GM23338 (cell line): ENCODE data around the gene RIPPLY1. TPM values are rescaled to one million over a fixed set of nuclear protein-coding genes. Genes with fewer than 3 reads are reported as not detected.

Experiments
- ATAC-seq: fragments of 200-7000 bp; cut with Tn5 transposase; 3 replicates; pipeline ENCODE4 v1.9.1; 2020
- DNase-seq: peaks from one replicate; pipeline ENCODE4 v3.0.0-alpha.2; 2015; ENCODE audit warnings: low spot score
- H2AFZ ChIP-seq: fragments of 200-600 bp; sonication (generic); 2 replicates; pipeline ENCODE4 v1.8.0; 2016; ENCODE audit warnings: antibody characterized with exemption, mild to moderate bottlenecking, moderate library complexity
- H3F3A ChIP-seq: fragments of 200-600 bp; sonication (generic); replicated peaks from 2 replicates; pipeline ENCODE4 v1.8.0; 2017; ENCODE audit warnings: antibody characterized with exemption, mixed run types, low read depth
- H3K27ac ChIP-seq: fragments of 200-600 bp; sonication (generic); 2 replicates; pipeline ENCODE4 v1.6.1; 2016; ENCODE audit warnings: low read depth
- H3K27me3 ChIP-seq: fragments of 200-600 bp; sonication (generic); 2 replicates; pipeline ENCODE4 v1.8.0; 2016; ENCODE audit warnings: mild to moderate bottlenecking, mixed run types, moderate library complexity; ENCODE audit not compliant: insufficient read depth
- H3K36me3 ChIP-seq: fragments of 200-600 bp; sonication (generic); 2 replicates; pipeline ENCODE4 v1.8.0; 2016; ENCODE audit warnings: mild to moderate bottlenecking; ENCODE audit not compliant: insufficient read depth
- H3K4me1 ChIP-seq: fragments of 200-600 bp; sonication (generic); 2 replicates; pipeline ENCODE4 v1.8.0; 2016; ENCODE audit warnings: mild to moderate bottlenecking, moderate library complexity; ENCODE audit not compliant: insufficient read depth
- H3K4me2 ChIP-seq: fragments of 200-600 bp; sonication (generic); 2 replicates; pipeline ENCODE4 v1.7.1; 2017; ENCODE audit warnings: mixed run types
- H3K4me3 ChIP-seq: fragments of 200-600 bp; sonication (generic); 2 replicates; pipeline ENCODE4 v1.6.1; 2016; ENCODE audit warnings: mixed run types
- H3K79me2 ChIP-seq: fragments of 200-600 bp; sonication (generic); replicated peaks from 2 replicates; pipeline ENCODE4 v1.8.0; 2017; ENCODE audit warnings: mild to moderate bottlenecking; ENCODE audit not compliant: insufficient read depth
- H3K9me2 ChIP-seq: fragments of 200-600 bp; sonication (generic); 2 replicates; pipeline ENCODE4 v1.8.0; 2017; ENCODE audit not compliant: insufficient read depth
- H4K20me1 ChIP-seq: fragments of 200-600 bp; sonication (generic); replicated peaks from 2 replicates; pipeline ENCODE4 v1.8.0; 2017; ENCODE audit warnings: mild to moderate bottlenecking; ENCODE audit not compliant: insufficient read depth
- H3K27ac Mint-ChIP-seq: 2 replicates; pipeline ENCODE4 v1.8.0; 2020; ENCODE audit warnings: inconsistent platforms, mild to moderate bottlenecking, moderate library complexity, mixed read lengths
- H3K27me3 Mint-ChIP-seq: 3 replicates; pipeline ENCODE4 v1.8.0; 2022; ENCODE audit warnings: low read depth, mild to moderate bottlenecking, moderate library complexity, mixed read lengths, inconsistent platforms; ENCODE audit not compliant: insufficient read depth, poor library complexity
- H3K36me3 Mint-ChIP-seq: 3 replicates; pipeline ENCODE4 v1.8.0; 2021; ENCODE audit warnings: low read depth, mild to moderate bottlenecking, inconsistent platforms, moderate library complexity, mixed read lengths
- H3K4me1 Mint-ChIP-seq: 3 replicates; pipeline ENCODE4 v1.8.0; 2020; ENCODE audit warnings: mild to moderate bottlenecking, inconsistent platforms, mixed read lengths
- H3K4me3 Mint-ChIP-seq: 3 replicates; pipeline ENCODE4 v1.8.0; 2021; ENCODE audit warnings: moderate library complexity, mild to moderate bottlenecking, inconsistent platforms, mixed read lengths
- H3K9me3 Mint-ChIP-seq: 3 replicates; pipeline ENCODE4 v1.8.0; 2020; ENCODE audit warnings: moderate library complexity, mild to moderate bottlenecking, inconsistent platforms, mixed read lengths
- CREB1 ChIP-seq: fragments of 250-450 bp; sonication (Bioruptor Pico); IDR thresholded peaks from 2 replicates; pipeline ENCODE4 v1.5.0; 2020; ENCODE audit warnings: low read depth, mild to moderate bottlenecking, moderate library complexity
- EZH2 ChIP-seq: fragments of 200-600 bp; sonication (generic); IDR thresholded peaks from one replicate; pipeline ENCODE4 v1.8.0; 2017; ENCODE audit warnings: antibody characterized with exemption, mild to moderate bottlenecking, low read depth; ENCODE audit not compliant: unreplicated experiment
- JUNB ChIP-seq: IDR thresholded peaks from one replicate; pipeline ENCODE4 v1.6.1; 2016; ENCODE audit warnings: antibody characterized with exemption; ENCODE audit not compliant: unreplicated experiment
- ZNF114 ChIP-seq: fragments of 250-450 bp; sonication (Bioruptor Pico); IDR thresholded peaks from 2 replicates; pipeline ENCODE4 v1.5.0; 2020; ENCODE audit warnings: mild to moderate bottlenecking, moderate library complexity
- ZNF331 ChIP-seq: fragments of 250-450 bp; sonication (Bioruptor Pico); IDR thresholded peaks from 2 replicates; pipeline ENCODE4 v1.5.0; 2020; ENCODE audit warnings: low read depth, mild to moderate bottlenecking, moderate library complexity
- polyA plus RNA-seq: library from polyadenylated mRNA; unstranded; fragments of >200 nt; fragmentation: Nextera tagmentation; extraction: Ambion mirVana; gene quantifications from 2 replicates; pipeline ENCODE4 v1.2.1, GENCODE V29; 2016
- total RNA-seq: library from RNA; depleted of rRNA; stranded (reverse); fragments of >200 nt; shearing (Covaris generic); gene quantifications from 2 replicates; pipeline ENCODE4 v1.2.3, GENCODE V29; 2014
- TF ChIP-seq, protein P1 (sequence below): fragments of 250-450 bp; sonication (Bioruptor Pico); IDR thresholded peaks from 2 replicates; pipeline ENCODE4 v1.5.0; 2020; ENCODE audit warnings: mild to moderate bottlenecking, moderate library complexity
- TF ChIP-seq, protein P2 (sequence below): IDR thresholded peaks from 2 replicates; pipeline ENCODE4 v1.6.1; 2016; ENCODE audit warnings: antibody characterized with exemption
- TF ChIP-seq, protein P3 (sequence below): IDR thresholded peaks from one replicate; pipeline ENCODE4 v1.6.1; 2018; ENCODE audit warnings: antibody characterized with exemption; ENCODE audit not compliant: unreplicated experiment

Gene RIPPLY1
- total and polyA plus RNA-seq, 2 experiments from 2014 or later: not detected

DNA sequence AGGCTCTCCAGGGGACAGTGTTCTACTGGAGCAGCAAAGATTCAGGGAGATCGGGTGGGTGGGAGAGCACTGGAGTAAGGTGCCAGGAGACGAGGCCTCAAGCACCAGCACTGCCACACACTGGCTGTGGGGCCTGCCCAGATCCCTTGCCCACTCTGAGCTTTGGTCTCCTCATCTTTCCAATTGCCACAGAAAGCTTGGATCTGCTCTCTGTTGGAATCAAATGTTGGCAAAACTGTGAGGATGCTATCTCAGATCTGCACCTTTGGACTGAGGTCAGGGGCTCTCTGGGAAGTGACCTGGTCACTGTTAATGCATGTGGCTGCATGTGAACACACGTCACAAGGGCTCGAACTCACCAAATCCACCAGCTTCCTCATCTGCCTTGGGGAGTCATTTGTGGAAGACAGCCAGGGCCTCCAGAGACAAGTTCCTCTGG is 1.3 kb downstream of the RIPPLY1 start (continued):
- TF ChIP-seq, protein P1, sequence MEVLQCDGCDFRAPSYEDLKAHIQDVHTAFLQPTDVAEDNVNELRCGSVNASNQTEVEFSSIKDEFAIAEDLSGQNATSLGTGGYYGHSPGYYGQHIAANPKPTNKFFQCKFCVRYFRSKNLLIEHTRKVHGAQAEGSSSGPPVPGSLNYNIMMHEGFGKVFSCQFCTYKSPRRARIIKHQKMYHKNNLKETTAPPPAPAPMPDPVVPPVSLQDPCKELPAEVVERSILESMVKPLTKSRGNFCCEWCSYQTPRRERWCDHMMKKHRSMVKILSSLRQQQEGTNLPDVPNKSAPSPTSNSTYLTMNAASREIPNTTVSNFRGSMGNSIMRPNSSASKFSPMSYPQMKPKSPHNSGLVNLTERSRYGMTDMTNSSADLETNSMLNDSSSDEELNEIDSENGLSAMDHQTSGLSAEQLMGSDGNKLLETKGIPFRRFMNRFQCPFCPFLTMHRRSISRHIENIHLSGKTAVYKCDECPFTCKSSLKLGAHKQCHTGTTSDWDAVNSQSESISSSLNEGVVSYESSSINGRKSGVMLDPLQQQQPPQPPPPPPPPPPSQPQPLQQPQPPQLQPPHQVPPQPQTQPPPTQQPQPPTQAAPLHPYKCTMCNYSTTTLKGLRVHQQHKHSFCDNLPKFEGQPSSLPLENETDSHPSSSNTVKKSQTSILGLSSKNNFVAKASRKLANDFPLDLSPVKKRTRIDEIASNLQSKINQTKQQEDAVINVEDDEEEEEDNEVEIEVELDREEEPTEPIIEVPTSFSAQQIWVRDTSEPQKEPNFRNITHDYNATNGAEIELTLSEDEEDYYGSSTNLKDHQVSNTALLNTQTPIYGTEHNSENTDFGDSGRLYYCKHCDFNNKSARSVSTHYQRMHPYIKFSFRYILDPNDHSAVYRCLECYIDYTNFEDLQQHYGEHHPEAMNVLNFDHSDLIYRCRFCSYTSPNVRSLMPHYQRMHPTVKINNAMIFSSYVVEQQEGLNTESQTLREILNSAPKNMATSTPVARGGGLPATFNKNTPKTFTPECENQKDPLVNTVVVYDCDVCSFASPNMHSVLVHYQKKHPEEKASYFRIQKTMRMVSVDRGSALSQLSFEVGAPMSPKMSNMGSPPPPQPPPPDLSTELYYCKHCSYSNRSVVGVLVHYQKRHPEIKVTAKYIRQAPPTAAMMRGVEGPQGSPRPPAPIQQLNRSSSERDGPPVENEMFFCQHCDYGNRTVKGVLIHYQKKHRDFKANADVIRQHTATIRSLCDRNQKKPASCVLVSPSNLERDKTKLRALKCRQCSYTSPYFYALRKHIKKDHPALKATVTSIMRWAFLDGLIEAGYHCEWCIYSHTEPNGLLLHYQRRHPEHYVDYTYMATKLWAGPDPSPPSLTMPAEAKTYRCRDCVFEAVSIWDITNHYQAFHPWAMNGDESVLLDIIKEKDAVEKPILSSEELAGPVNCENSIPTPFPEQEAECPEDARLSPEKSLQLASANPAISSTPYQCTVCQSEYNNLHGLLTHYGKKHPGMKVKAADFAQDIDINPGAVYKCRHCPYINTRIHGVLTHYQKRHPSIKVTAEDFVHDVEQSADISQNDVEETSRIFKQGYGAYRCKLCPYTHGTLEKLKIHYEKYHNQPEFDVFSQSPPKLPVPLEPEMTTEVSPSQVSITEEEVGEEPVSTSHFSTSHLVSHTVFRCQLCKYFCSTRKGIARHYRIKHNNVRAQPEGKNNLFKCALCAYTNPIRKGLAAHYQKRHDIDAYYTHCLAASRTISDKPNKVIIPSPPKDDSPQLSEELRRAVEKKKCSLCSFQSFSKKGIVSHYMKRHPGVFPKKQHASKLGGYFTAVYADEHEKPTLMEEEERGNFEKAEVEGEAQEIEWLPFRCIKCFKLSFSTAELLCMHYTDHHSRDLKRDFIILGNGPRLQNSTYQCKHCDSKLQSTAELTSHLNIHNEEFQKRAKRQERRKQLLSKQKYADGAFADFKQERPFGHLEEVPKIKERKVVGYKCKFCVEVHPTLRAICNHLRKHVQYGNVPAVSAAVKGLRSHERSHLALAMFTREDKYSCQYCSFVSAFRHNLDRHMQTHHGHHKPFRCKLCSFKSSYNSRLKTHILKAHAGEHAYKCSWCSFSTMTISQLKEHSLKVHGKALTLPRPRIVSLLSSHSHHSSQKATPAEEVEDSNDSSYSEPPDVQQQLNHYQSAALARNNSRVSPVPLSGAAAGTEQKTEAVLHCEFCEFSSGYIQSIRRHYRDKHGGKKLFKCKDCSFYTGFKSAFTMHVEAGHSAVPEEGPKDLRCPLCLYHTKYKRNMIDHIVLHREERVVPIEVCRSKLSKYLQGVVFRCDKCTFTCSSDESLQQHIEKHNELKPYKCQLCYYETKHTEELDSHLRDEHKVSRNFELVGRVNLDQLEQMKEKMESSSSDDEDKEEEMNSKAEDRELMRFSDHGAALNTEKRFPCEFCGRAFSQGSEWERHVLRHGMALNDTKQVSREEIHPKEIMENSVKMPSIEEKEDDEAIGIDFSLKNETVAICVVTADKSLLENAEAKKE (CRISPR knock-in tag): no peak
- TF ChIP-seq ZNF114 (CRISPR knock-in tag) (no peak), ZNF331 (CRISPR knock-in tag) (no peak), JUNB (no peak), EZH2 (no peak)

DNA sequence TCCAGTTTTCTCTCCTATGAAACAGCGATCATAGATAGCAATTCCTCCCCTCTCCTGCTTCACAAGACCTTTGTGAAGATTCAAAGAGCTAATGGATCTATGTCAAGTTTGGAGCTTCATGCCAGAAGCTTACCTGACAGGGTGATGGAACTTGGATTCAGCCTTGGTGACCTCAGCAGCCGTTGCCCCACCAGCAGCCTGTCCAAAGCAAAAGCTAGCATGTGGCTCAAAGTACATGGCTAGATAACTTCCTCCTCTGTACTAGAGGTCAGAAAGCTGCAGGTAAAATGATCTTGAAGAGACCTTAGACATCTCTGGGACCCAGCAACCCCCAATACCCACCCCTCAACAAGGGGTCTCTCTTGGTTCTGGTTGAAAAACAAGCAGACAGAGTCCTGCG is 1.8 kb downstream of the RIPPLY1 start:
- H3K9me2 ChIP-seq: no peaks in the 10 kb centered on the region
- TF ChIP-seq, protein P2, sequence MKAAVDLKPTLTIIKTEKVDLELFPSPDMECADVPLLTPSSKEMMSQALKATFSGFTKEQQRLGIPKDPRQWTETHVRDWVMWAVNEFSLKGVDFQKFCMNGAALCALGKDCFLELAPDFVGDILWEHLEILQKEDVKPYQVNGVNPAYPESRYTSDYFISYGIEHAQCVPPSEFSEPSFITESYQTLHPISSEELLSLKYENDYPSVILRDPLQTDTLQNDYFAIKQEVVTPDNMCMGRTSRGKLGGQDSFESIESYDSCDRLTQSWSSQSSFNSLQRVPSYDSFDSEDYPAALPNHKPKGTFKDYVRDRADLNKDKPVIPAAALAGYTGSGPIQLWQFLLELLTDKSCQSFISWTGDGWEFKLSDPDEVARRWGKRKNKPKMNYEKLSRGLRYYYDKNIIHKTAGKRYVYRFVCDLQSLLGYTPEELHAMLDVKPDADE: no peak
- TF ChIP-seq, protein P3, sequence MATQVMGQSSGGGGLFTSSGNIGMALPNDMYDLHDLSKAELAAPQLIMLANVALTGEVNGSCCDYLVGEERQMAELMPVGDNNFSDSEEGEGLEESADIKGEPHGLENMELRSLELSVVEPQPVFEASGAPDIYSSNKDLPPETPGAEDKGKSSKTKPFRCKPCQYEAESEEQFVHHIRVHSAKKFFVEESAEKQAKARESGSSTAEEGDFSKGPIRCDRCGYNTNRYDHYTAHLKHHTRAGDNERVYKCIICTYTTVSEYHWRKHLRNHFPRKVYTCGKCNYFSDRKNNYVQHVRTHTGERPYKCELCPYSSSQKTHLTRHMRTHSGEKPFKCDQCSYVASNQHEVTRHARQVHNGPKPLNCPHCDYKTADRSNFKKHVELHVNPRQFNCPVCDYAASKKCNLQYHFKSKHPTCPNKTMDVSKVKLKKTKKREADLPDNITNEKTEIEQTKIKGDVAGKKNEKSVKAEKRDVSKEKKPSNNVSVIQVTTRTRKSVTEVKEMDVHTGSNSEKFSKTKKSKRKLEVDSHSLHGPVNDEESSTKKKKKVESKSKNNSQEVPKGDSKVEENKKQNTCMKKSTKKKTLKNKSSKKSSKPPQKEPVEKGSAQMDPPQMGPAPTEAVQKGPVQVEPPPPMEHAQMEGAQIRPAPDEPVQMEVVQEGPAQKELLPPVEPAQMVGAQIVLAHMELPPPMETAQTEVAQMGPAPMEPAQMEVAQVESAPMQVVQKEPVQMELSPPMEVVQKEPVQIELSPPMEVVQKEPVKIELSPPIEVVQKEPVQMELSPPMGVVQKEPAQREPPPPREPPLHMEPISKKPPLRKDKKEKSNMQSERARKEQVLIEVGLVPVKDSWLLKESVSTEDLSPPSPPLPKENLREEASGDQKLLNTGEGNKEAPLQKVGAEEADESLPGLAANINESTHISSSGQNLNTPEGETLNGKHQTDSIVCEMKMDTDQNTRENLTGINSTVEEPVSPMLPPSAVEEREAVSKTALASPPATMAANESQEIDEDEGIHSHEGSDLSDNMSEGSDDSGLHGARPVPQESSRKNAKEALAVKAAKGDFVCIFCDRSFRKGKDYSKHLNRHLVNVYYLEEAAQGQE: no peak
- TF ChIP-seq JUNB (no peak), CREB1 (CRISPR knock-in tag) (no peak), ZNF114 (CRISPR knock-in tag) (no peak)

More for the DNA sequence above, 1.8 kb downstream of the RIPPLY1 start:
- Mint-ChIP-seq H3K9me3 (no peaks in the 10 kb centered on the region), H3K4me1 (peaks cover 7% of the 10 kb centered on the region; the same call in 2 of the 3 replicates), H3K27me3 (no peaks in the 10 kb centered on the region), H3K27ac (no peak overlapping the region), H3K4me3 (no peak overlapping the region), H3K36me3 (no peaks in the 10 kb centered on the region)
- no peaks in the 10 kb centered on the region for H3K4me1 ChIP-seq
- H3K27me3 ChIP-seq: no peaks in the 10 kb centered on the region
- no peaks in the 10 kb centered on the region for H3F3A ChIP-seq
- H3K79me2 ChIP-seq: no peaks in the 10 kb centered on the region
- H3K4me3 ChIP-seq: no peak overlapping the region
- H4K20me1 ChIP-seq: no peaks in the 10 kb centered on the region
- H2AFZ ChIP-seq: no peak overlapping the region
- no peak overlapping the region for H3K4me2 ChIP-seq
- no peaks in the 10 kb centered on the region for H3K36me3 ChIP-seq
- ATAC-seq: no peak
- DNase-seq: no peak
- no peak overlapping the region for H3K27ac ChIP-seq
